NCI-H748 (cell line): ENCODE results near the gene ADAT1.

ENCODE experiments used
- DNase-seq: peaks from one replicate; lab custom pipeline; 2025; ENCODE audit not compliant: unreplicated experiment; lab: John Stamatoyannopoulos, UW

The ADAT1 gene, protein sequence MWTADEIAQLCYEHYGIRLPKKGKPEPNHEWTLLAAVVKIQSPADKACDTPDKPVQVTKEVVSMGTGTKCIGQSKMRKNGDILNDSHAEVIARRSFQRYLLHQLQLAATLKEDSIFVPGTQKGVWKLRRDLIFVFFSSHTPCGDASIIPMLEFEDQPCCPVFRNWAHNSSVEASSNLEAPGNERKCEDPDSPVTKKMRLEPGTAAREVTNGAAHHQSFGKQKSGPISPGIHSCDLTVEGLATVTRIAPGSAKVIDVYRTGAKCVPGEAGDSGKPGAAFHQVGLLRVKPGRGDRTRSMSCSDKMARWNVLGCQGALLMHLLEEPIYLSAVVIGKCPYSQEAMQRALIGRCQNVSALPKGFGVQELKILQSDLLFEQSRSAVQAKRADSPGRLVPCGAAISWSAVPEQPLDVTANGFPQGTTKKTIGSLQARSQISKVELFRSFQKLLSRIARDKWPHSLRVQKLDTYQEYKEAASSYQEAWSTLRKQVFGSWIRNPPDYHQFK

DNA sequence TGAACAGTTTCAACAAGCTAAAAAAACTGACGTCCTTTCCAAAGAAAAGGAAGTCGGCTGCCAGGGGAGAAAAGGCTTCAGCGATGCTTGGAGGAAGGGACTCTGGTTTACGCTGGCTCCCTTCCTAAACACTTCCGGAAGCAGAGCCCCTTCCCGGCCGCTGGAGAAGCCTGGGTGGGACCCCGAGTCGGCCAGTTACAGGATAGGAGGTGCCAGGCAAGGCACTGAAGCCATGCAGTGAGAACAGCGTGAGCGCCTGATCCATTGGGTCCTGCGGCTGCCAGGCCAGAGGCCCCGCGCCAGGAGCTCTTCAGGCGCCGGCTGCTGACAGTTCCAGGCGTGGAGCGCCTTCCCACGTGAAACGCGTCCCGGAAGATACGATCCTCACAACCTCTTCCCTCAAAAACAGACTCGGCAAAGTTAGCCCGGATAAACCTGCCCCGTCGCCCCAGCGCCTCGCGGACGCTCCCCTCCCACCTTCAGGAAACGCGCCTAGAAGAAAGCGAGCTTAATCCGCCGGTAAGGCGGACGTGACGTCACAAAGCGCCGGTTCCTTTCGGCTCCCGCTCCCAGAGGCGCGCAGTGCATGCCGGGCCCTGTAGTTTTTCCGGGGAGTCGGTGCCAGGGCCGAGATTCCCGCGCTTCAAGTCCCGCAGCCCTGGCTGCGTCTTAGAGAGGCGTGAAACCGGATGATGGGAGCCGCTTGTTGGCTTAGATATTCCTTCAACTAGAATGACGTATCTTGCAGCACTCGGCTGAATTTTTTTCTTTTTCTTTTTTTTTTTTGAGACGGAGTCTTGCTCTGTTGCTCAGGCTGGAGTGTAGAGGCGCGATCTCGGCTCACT lies at the start of gene ADAT1:
Gene ADAT1 (minus strand): TSS at position 521 of the 845 bp plus-strand sequence. CDS start 2,482 bp downstream, outside the sequence.
- peak; percentile 97 for DNase-seq

GRCh38 chr16:75667503-75667902 lies 44.4 kb upstream of the ADAT1 start:
- DNase-seq: no peak

DNA sequence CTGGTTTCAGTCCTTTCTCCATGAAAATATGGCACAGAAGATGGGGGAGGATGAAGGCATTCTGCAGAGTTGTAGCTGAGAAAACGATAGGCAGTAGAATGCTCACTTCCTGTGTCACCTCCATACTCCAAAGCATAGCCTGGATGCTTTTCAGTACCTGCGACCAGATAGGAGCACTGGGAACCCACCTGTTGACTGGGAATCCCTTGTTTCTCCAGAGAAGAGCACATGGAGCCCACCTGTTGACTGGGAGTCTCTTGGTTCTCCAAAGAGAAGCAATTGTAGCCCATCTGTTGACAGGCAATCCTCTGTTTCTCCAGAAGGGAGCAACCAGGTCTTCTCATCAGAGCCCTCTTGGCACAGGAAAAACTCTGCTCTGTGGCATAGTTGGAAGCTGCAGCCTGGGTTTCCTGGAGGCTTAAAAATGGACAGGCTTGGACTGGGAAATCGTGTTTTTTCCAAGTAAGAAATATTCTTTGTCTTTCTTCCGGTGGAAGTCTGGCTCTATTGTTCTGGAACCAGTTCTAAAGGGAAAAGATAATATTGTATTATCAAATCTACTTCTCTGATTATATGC lies 37.7 kb upstream of the ADAT1 start:
- no peak for DNase-seq

DNA sequence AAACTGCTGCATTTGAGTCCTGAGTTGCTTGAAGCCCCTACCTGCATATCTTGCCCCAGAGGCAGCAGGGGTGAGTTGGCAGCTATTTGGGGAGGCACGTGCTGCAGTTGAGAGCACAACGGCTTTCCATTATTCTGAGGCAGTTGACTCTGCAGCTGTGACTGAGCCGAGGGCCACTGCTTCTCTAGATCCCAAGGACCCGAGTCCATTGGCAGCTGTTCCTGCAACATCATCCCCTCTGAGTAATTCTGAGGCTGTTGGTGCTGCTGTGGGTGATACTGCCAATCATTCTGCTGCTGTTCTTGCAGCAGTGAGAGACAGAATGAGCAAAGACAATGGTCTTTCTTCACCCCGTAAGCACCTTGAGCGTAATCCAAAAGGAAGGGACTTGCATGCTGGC lies 37.2 kb upstream of the ADAT1 start:
- DNase-seq: no peak

DNA sequence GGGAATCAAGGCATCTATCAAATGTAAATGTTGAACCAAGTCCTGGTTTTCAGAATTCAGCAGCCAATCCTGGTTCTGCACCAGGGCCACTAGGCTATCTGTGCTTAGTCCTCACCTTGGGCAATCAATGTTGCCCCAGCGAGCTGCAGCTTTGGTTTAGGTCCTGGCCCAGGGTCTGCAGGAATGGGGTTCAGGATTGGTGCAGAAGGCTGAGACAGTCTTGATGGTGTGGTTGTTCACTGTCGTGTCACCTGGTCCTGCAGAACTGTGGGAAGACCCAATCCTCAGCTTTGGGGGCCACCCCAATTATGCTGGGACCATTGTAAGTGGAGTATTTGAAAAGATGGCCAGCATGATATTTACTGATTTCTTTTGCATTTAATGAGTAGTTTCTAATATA lies 35.1 kb upstream of the ADAT1 start:
- no peak for DNase-seq

DNA sequence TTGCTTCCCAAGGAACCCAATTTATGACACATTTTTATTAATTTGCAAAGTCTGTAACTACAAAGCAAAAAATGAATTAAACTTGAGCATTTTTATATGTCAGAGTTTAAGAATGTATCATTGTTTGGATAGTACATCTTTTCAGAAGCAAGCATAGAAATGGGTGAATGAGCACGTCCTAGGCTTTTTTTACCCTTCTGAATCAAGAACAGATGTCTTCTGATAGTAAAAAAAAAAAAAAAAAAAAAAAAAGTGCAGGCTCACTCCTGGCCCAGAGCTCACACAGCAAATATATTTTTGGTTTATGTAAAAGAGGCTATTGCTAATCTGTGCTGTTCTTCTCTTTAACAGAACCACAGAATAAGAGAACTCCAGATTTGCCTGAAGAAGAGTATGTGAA lies 30.8 kb upstream of the ADAT1 start:
- no peak for DNase-seq

GRCh38 chr16:75648265-75649076 lies 25.4 kb upstream of the ADAT1 start:
- peak; percentile 67 for DNase-seq

GRCh38 chr16:75647492-75648264 lies 24.6 kb upstream of the ADAT1 start, which contains the start of the genes KARS1 and TERF2IP:
Gene KARS1 (minus strand): TSS chr16:75647665. CDS start chr16:75647639, 26 bp downstream.
Gene TERF2IP (plus strand): TSS chr16:75647773. CDS start chr16:75647883, 110 bp downstream.
- peak; percentile 89 for DNase-seq

- no peak for DNase-seq
Measured at GRCh38 chr16:75647112-75647491, 24.0 kb upstream of the ADAT1 start.

DNA sequence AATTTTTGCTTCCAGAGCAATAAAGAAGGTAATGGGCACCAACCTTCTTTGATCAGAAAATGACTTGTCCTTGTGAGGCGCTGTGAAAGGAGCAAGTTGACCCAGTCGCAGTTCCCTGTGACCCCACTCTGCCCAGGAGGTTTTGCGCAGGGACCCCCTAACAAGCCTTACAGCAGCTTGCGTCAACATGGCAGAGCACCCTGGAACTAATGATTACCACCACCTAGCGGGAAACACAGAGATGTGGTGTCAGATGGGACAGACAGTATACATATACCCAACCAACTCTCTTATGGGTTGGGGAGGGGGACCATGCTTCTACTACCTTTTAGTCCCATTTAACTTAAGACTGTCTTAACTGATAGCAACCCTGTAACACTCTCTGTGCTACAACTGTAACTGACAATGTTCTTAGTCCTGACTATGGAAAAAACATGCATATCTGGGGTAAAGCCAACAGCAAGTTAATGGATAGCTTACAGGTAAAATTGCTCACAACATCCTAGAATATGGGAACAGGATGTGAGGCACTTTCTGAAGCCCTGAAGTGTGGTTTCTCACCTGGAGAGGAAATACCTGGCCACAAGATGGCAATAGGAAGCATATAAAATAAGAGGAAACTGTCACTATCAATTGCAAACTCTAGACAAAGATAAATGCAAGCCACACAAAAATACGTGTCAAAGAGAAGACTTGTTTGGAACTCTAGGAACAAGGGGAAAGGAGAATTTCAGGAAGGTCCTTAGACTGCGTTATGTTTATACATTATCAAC lies 21.3 kb upstream of the ADAT1 start:
- no peak for DNase-seq

DNA sequence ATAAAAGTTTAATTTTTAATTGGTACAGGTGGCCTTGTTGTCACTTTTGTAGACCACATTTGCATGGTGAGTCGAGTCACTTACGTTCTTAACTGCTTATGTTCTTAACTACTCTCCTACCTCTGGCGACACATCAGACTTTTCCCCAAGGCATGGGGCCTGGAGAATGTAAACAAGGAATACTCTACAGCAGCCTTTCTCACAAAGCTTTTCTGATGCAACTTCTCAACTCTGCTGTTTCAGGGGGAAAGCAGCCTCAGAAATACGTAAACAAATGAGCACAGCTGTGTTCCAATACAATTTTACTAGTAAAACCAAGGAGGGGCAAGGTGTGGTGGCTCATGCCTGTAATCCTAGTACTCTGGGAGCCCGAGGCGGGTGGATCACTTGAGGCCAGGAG lies 17.5 kb upstream of the ADAT1 start:
- no peak for DNase-seq

GRCh38 chr16:75635036-75635435 lies 12.0 kb upstream of the ADAT1 start:
- DNase-seq: no peak

DNA sequence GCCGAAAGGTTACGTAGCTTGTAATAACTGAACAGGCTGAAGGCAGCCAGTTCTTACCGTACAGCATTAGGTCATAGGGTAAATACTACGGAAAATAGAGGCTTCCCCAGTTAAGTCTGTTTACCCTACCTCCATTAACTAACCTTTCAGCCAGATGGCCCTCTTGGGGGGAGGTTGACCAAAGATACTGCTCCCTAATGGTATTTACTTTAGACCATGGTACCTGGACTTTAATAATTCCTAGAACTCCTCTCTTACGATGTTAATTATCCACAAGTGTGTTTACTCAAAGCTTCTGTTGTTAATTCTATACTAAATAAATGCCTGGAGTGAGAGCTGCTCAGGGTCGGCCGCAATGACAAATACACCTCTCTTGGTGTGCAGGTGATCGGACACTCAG lies 9.8 kb upstream of the ADAT1 start:
- DNase-seq: peak; percentile 93

DNA sequence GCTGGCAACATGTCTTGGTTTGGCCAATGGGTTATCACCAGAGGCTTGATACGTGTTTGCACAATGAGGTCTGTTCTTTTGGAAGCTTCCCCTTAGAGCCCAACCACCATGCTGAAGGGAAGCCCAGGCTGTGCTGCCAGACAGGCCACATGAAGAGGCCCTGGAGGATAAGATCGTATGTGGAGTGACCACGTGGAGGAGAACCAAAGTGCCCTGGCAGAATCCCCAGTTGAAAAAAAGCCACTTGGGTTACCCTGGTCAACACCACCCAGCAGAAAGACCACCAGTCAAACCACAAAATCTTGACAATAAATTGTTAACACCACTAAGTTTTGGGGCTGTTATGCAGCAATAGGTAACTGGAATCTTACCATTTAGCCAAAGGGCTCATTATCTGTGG lies 7.0 kb upstream of the ADAT1 start:
- no peak for DNase-seq

- DNase-seq: no peak
Measured at GRCh38 chr16:75629132-75629531, 6.1 kb upstream of the ADAT1 start.

DNA sequence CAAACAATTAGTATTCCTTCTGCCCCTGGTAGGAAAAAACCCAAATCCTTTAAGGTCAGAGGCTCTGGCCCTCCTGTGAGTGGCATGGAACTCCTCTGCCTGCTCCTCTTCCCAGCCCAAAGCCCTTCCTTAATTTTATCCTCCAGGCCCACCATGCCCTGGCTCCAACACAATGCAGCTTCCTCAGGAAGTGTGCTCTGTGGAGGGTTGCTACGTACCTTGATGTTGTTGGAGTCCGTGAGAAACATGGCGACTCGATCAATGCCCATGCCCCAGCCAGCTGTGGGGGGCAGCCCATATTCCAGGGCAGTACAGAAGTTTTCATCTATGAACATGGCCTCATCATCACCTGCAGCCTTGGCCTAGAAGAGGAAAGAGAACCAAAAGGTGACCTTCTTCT lies 5.3 kb upstream of the ADAT1 start:
- DNase-seq: no peak

GRCh38 chr16:75627851-75628250 lies 4.8 kb upstream of the ADAT1 start:
- DNase-seq: no peak

- no peak for DNase-seq
Measured at GRCh38 chr16:75626806-75627205, 3.7 kb upstream of the ADAT1 start.

DNA sequence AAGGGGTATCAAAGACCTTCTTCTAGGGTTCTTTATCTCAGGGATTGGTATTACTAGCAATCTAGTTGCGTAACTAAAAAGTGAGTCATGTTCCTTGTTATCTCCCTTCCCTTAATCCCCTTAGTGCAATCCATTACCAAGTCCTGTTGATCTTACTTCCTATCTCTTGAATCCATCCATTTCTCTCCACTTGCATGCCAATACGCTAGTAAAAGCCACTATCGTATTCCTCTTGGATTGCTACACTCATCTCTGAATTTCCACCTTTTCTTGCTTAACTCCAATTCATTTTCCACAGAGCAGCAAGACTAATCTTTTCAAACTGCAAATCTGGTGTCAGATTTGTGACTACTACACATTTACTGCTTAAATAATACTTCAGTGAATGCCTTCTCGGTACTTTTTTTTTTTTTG lies 1.8 kb upstream of the ADAT1 start:
- no peak for DNase-seq
